ENCODE measurements around the gene AGK.

The AGK gene

GRCh38 chr7:141512597-141512996 is 38.6 kb upstream of the AGK start:
- no peak overlapping the region for H3K4me2 ChIP-seq (ENCODE audit: low read length)
- no peaks in the 10 kb centered on the region for H3K79me2 ChIP-seq (ENCODE audit: low read length)
- no peaks in the 10 kb centered on the region for H3K36me3 ChIP-seq (replicated peaks; ENCODE audit: low read depth, low read length)
- no peak overlapping the region for H2AFZ ChIP-seq (ENCODE audit: low read depth, low read length)
- H4K20me1 ChIP-seq (ENCODE audit: insufficient read depth, low read length), result no peaks in the 10 kb centered on the region
- no peak for TF ChIP-seq EZH2phosphoT487 (IDR thresholded peaks at IDR 0.05; ENCODE audit: low read depth)
- no peak for TF ChIP-seq CTCF (IDR thresholded peaks at IDR 0.05; ENCODE audit: low read depth, low read length)
- H3K9ac ChIP-seq (ENCODE audit: low read length), result no peak overlapping the region
- H3K9me3 ChIP-seq (ENCODE audit: insufficient read depth, low read length), result no peaks in the 10 kb centered on the region
- H3K27me3 ChIP-seq (ENCODE audit: low read depth, low read length), result no peaks in the 10 kb centered on the region
- H3K27ac ChIP-seq (ENCODE audit: low read length), result no peak overlapping the region
- no peak overlapping the region for H3K4me3 ChIP-seq (ENCODE audit: low read length)
- no peaks in the 10 kb centered on the region for H3K4me1 ChIP-seq (ENCODE audit: low read length)

GRCh38 chr7:141513720-141514119 is 37.5 kb upstream of the AGK start:
- H3K36me3 ChIP-seq (replicated peaks; ENCODE audit: low read depth, low read length), result no peaks in the 10 kb centered on the region
- H3K9ac ChIP-seq (ENCODE audit: low read length), result no peak overlapping the region
- no peaks in the 10 kb centered on the region for H4K20me1 ChIP-seq (ENCODE audit: insufficient read depth, low read length)
- no peak overlapping the region for H2AFZ ChIP-seq (ENCODE audit: low read depth, low read length)
- H3K79me2 ChIP-seq (ENCODE audit: low read length), result no peaks in the 10 kb centered on the region
- no peak overlapping the region for H3K4me3 ChIP-seq (ENCODE audit: low read length)
- H3K9me3 ChIP-seq (ENCODE audit: insufficient read depth, low read length), result no peaks in the 10 kb centered on the region
- TF ChIP-seq EZH2phosphoT487 (IDR thresholded peaks at IDR 0.05; ENCODE audit: low read depth), result no peak
- no peak overlapping the region for H3K4me2 ChIP-seq (ENCODE audit: low read length)
- H3K27me3 ChIP-seq (ENCODE audit: low read depth, low read length), result no peaks in the 10 kb centered on the region
- H3K27ac ChIP-seq (ENCODE audit: low read length), result no peak overlapping the region
- no peaks in the 10 kb centered on the region for H3K4me1 ChIP-seq (ENCODE audit: low read length)

- Histone ChIP-seq H3K4me3 (ENCODE audit: low read length) (no peak overlapping the region), H3K27me3 (ENCODE audit: low read depth, low read length) (no peaks in the 10 kb centered on the region)
Measured at GRCh38 chr7:141515941-141516340, 35.3 kb upstream of the AGK start.

GRCh38 chr7:141519623-141520022 is 31.6 kb upstream of the AGK start:
- Histone ChIP-seq H3K27me3 (ENCODE audit: low read depth, low read length) (no peaks in the 10 kb centered on the region), H3K9ac (ENCODE audit: low read length) (no peak overlapping the region), H3K79me2 (ENCODE audit: low read length) (no peaks in the 10 kb centered on the region), H3K27ac (ENCODE audit: low read length) (no peak overlapping the region), H3K4me2 (ENCODE audit: low read length) (no peak overlapping the region), H2AFZ (ENCODE audit: low read depth, low read length) (no peak overlapping the region), H3K36me3 (replicated peaks; ENCODE audit: low read depth, low read length) (no peaks in the 10 kb centered on the region), H3K9me3 (ENCODE audit: insufficient read depth, low read length) (no peaks in the 10 kb centered on the region), H3K4me3 (ENCODE audit: low read length) (no peak overlapping the region), H4K20me1 (ENCODE audit: insufficient read depth, low read length) (no peaks in the 10 kb centered on the region), H3K4me1 (ENCODE audit: low read length) (no peaks in the 10 kb centered on the region)
- no peak for TF ChIP-seq EZH2phosphoT487 (IDR thresholded peaks at IDR 0.05; ENCODE audit: low read depth)
- no peak for TF ChIP-seq CTCF (IDR thresholded peaks at IDR 0.05; ENCODE audit: low read depth, low read length)

More at GRCh38 chr7:141515941-141516340, 35.3 kb upstream of the AGK start:
- Histone ChIP-seq H3K79me2 (ENCODE audit: low read length) (no peaks in the 10 kb centered on the region), H3K4me2 (ENCODE audit: low read length) (no peak overlapping the region), H3K27ac (ENCODE audit: low read length) (no peak overlapping the region), H3K4me1 (ENCODE audit: low read length) (no peaks in the 10 kb centered on the region), H3K36me3 (replicated peaks; ENCODE audit: low read depth, low read length) (no peaks in the 10 kb centered on the region), H3K9ac (ENCODE audit: low read length) (no peak overlapping the region), H2AFZ (ENCODE audit: low read depth, low read length) (no peak overlapping the region), H3K9me3 (ENCODE audit: insufficient read depth, low read length) (no peaks in the 10 kb centered on the region), H4K20me1 (ENCODE audit: insufficient read depth, low read length) (no peaks in the 10 kb centered on the region)
- no peak for TF ChIP-seq CTCF (IDR thresholded peaks at IDR 0.05; ENCODE audit: low read depth, low read length)
- TF ChIP-seq EZH2phosphoT487 (IDR thresholded peaks at IDR 0.05; ENCODE audit: low read depth), result no peak

Measured in OCI-LY3 (cell line).